ENCODE data around the gene CDKL4.
"Not testable (repeated sequence)": the region's sequence is repeated elsewhere in the genome, so short reads cannot be mapped to it uniquely, and the experiment has no call there.

The CDKL4 gene

GRCh38 chr2:39172047-39172706, 71.6 kb downstream of the CDKL4 start:
- not testable (repeated sequence) for H3K4me1 ChIP-seq (ENCODE audit: control insufficient read depth, low read depth, low read length); H3K4me3 ChIP-seq (ENCODE audit: low read length); H3K9ac ChIP-seq (ENCODE audit: low read length); H3K27me3 ChIP-seq (ENCODE audit: control insufficient read depth, insufficient read depth, low read length); H3K9me3 ChIP-seq (ENCODE audit: control insufficient read depth, low read depth, low read length); H3K36me3 ChIP-seq (ENCODE audit: control insufficient read depth, low read depth, low read length); H3K27ac ChIP-seq (ENCODE audit: low read length)

GRCh38 chr2:39171621-39172020, 72.1 kb downstream of the CDKL4 start:
- no peaks in the 10 kb centered on the region for H3K4me1 ChIP-seq (ENCODE audit: control insufficient read depth, low read depth, low read length)
- H3K9ac ChIP-seq (ENCODE audit: low read length): no peak overlapping the region
- H3K27ac ChIP-seq (ENCODE audit: low read length): no peak overlapping the region
- no peaks in the 10 kb centered on the region for H3K9me3 ChIP-seq (ENCODE audit: control insufficient read depth, low read depth, low read length)
- H3K27me3 ChIP-seq (ENCODE audit: control insufficient read depth, insufficient read depth, low read length): no peaks in the 10 kb centered on the region
- no peak overlapping the region for H3K4me3 ChIP-seq (ENCODE audit: low read length)
- no peaks in the 10 kb centered on the region for H3K36me3 ChIP-seq (ENCODE audit: control insufficient read depth, low read depth, low read length)

GRCh38 chr2:39164089-39164488, 79.7 kb downstream of the CDKL4 start:
- Histone ChIP-seq H3K27ac (ENCODE audit: low read length) (no peak overlapping the region), H3K9me3 (ENCODE audit: control insufficient read depth, low read depth, low read length) (no peaks in the 10 kb centered on the region)

GRCh38 chr2:39160982-39161381, 82.8 kb downstream of the CDKL4 start:
- Histone ChIP-seq H3K36me3 (ENCODE audit: control insufficient read depth, low read depth, low read length) (no peaks in the 10 kb centered on the region), H3K9ac (ENCODE audit: low read length) (no peak overlapping the region), H3K4me1 (ENCODE audit: control insufficient read depth, low read depth, low read length) (no peaks in the 10 kb centered on the region), H3K9me3 (ENCODE audit: control insufficient read depth, low read depth, low read length) (no peaks in the 10 kb centered on the region), H3K4me3 (ENCODE audit: low read length) (no peak overlapping the region), H3K27me3 (ENCODE audit: control insufficient read depth, insufficient read depth, low read length) (no peaks in the 10 kb centered on the region), H3K27ac (ENCODE audit: low read length) (no peak overlapping the region)

More at GRCh38 chr2:39164089-39164488, 79.7 kb downstream of the CDKL4 start:
- H3K9ac ChIP-seq (ENCODE audit: low read length): no peak overlapping the region
- no peaks in the 10 kb centered on the region for H3K27me3 ChIP-seq (ENCODE audit: control insufficient read depth, insufficient read depth, low read length)
- no peaks in the 10 kb centered on the region for H3K36me3 ChIP-seq (ENCODE audit: control insufficient read depth, low read depth, low read length)
- H3K4me3 ChIP-seq (ENCODE audit: low read length): no peak overlapping the region
- no peaks in the 10 kb centered on the region for H3K4me1 ChIP-seq (ENCODE audit: control insufficient read depth, low read depth, low read length)

GRCh38 chr2:39159283-39159682, 84.5 kb downstream of the CDKL4 start:
- H3K9me3 ChIP-seq (ENCODE audit: control insufficient read depth, low read depth, low read length): no peaks in the 10 kb centered on the region
- peaks cover 4% of the 10 kb centered on the region for H3K4me1 ChIP-seq (ENCODE audit: control insufficient read depth, low read depth, low read length)
- H3K27me3 ChIP-seq (ENCODE audit: control insufficient read depth, insufficient read depth, low read length): no peaks in the 10 kb centered on the region
- no peak overlapping the region for H3K9ac ChIP-seq (ENCODE audit: low read length)
- H3K36me3 ChIP-seq (ENCODE audit: control insufficient read depth, low read depth, low read length): no peaks in the 10 kb centered on the region
- no peak overlapping the region for H3K4me3 ChIP-seq (ENCODE audit: low read length)
- H3K27ac ChIP-seq (ENCODE audit: low read length): no peak overlapping the region

GRCh38 chr2:39158351-39158750, 85.4 kb downstream of the CDKL4 start:
- Histone ChIP-seq H3K36me3 (ENCODE audit: control insufficient read depth, low read depth, low read length) (no peaks in the 10 kb centered on the region), H3K4me1 (ENCODE audit: control insufficient read depth, low read depth, low read length) (peaks cover 4% of the 10 kb centered on the region), H3K27me3 (ENCODE audit: control insufficient read depth, insufficient read depth, low read length) (no peaks in the 10 kb centered on the region), H3K4me3 (ENCODE audit: low read length) (no peak overlapping the region), H3K9me3 (ENCODE audit: control insufficient read depth, low read depth, low read length) (no peaks in the 10 kb centered on the region), H3K9ac (ENCODE audit: low read length) (no peak overlapping the region), H3K27ac (ENCODE audit: low read length) (no peak overlapping the region)

- peaks cover 4% of the 10 kb centered on the region for H3K4me1 ChIP-seq (ENCODE audit: control insufficient read depth, low read depth, low read length)
- H3K27ac ChIP-seq (ENCODE audit: low read length): no peak overlapping the region
- H3K9ac ChIP-seq (ENCODE audit: low read length): no peak overlapping the region
- no peaks in the 10 kb centered on the region for H3K27me3 ChIP-seq (ENCODE audit: control insufficient read depth, insufficient read depth, low read length)
- no peaks in the 10 kb centered on the region for H3K9me3 ChIP-seq (ENCODE audit: control insufficient read depth, low read depth, low read length)
- H3K4me3 ChIP-seq (ENCODE audit: low read length): no peak overlapping the region
- H3K36me3 ChIP-seq (ENCODE audit: control insufficient read depth, low read depth, low read length): no peaks in the 10 kb centered on the region
Observed at GRCh38 chr2:39156846-39157245, 86.9 kb downstream of the CDKL4 start.

GRCh38 chr2:39156107-39156506, 87.7 kb downstream of the CDKL4 start:
- H3K4me3 ChIP-seq (ENCODE audit: low read length): no peak overlapping the region

GRCh38 chr2:39155573-39155972, 88.2 kb downstream of the CDKL4 start:
- H3K4me3 ChIP-seq (ENCODE audit: low read length); H3K4me1 ChIP-seq (ENCODE audit: control insufficient read depth, low read depth, low read length); H3K9ac ChIP-seq (ENCODE audit: low read length); H3K9me3 ChIP-seq (ENCODE audit: control insufficient read depth, low read depth, low read length); H3K27me3 ChIP-seq (ENCODE audit: control insufficient read depth, insufficient read depth, low read length); H3K27ac ChIP-seq (ENCODE audit: low read length); H3K36me3 ChIP-seq (ENCODE audit: control insufficient read depth, low read depth, low read length): not testable (repeated sequence)

More at GRCh38 chr2:39156107-39156506, 87.7 kb downstream of the CDKL4 start:
- peaks cover 4% of the 10 kb centered on the region for H3K4me1 ChIP-seq (ENCODE audit: control insufficient read depth, low read depth, low read length)
- no peak overlapping the region for H3K27ac ChIP-seq (ENCODE audit: low read length)
- H3K27me3 ChIP-seq (ENCODE audit: control insufficient read depth, insufficient read depth, low read length): no peaks in the 10 kb centered on the region
- no peak overlapping the region for H3K9ac ChIP-seq (ENCODE audit: low read length)
- no peaks in the 10 kb centered on the region for H3K36me3 ChIP-seq (ENCODE audit: control insufficient read depth, low read depth, low read length)
- H3K9me3 ChIP-seq (ENCODE audit: control insufficient read depth, low read depth, low read length): no peaks in the 10 kb centered on the region

- Histone ChIP-seq H3K9me3 (ENCODE audit: control insufficient read depth, low read depth, low read length) (no peaks in the 10 kb centered on the region), H3K36me3 (ENCODE audit: control insufficient read depth, low read depth, low read length) (no peaks in the 10 kb centered on the region), H3K9ac (ENCODE audit: low read length) (no peak overlapping the region), H3K27ac (ENCODE audit: low read length) (no peak overlapping the region), H3K27me3 (ENCODE audit: control insufficient read depth, insufficient read depth, low read length) (no peaks in the 10 kb centered on the region), H3K4me3 (ENCODE audit: low read length) (no peak overlapping the region), H3K4me1 (ENCODE audit: control insufficient read depth, low read depth, low read length) (peaks cover 4% of the 10 kb centered on the region)
Observed at GRCh38 chr2:39154944-39155343, 88.8 kb downstream of the CDKL4 start.

- no peak overlapping the region for H3K27ac ChIP-seq (ENCODE audit: low read length)
- H3K27me3 ChIP-seq (ENCODE audit: control insufficient read depth, insufficient read depth, low read length): no peaks in the 10 kb centered on the region
- no peaks in the 10 kb centered on the region for H3K36me3 ChIP-seq (ENCODE audit: control insufficient read depth, low read depth, low read length)
- no peaks in the 10 kb centered on the region for H3K9me3 ChIP-seq (ENCODE audit: control insufficient read depth, low read depth, low read length)
- no peak overlapping the region for H3K4me3 ChIP-seq (ENCODE audit: low read length)
- H3K9ac ChIP-seq (ENCODE audit: low read length): no peak overlapping the region
- H3K4me1 ChIP-seq (ENCODE audit: control insufficient read depth, low read depth, low read length): peaks cover 4% of the 10 kb centered on the region
Observed at GRCh38 chr2:39153312-39153711, 90.5 kb downstream of the CDKL4 start.

GRCh38 chr2:39152504-39152903, 91.3 kb downstream of the CDKL4 start:
- Histone ChIP-seq H3K4me1 (ENCODE audit: control insufficient read depth, low read depth, low read length) (peaks cover 4% of the 10 kb centered on the region), H3K36me3 (ENCODE audit: control insufficient read depth, low read depth, low read length) (no peaks in the 10 kb centered on the region), H3K9ac (ENCODE audit: low read length) (no peak overlapping the region), H3K4me3 (ENCODE audit: low read length) (no peak overlapping the region), H3K9me3 (ENCODE audit: control insufficient read depth, low read depth, low read length) (no peaks in the 10 kb centered on the region), H3K27ac (ENCODE audit: low read length) (no peak overlapping the region), H3K27me3 (ENCODE audit: control insufficient read depth, insufficient read depth, low read length) (no peaks in the 10 kb centered on the region)

All from iPS-18a (cell line).